Stomach (tissue), 4 donors: ENCODE measurements around the gene RXFP2.

Experiments
- CTCF ChIP-seq, 7 experiments: fragments of 450-650 bp in 4 of 7; fragments of 200-600 bp in 3 of 7; sonication (generic) in 3 of 7; IDR thresholded peaks; one replicate each; pipeline ENCODE4 v1.5.1; 2016 to 2019; ENCODE audit warnings: antibody characterized with exemption in 7 of 7, control low read depth in 2 of 7, mild to moderate bottlenecking in 1 of 7
- POLR2A ChIP-seq, 4 donors: fragments of 450-650 bp; IDR thresholded peaks; one replicate each; pipeline ENCODE4 v1.6.1; 2016; ENCODE audit warnings: antibody characterized with exemption in 4 of 4, control low read depth in 2 of 4, mild to moderate bottlenecking in 1 of 4, moderate library complexity in 1 of 4

GRCh38 chr13:31739226-31739625 lies at the start of gene RXFP2:
- TF ChIP-seq CTCF (IDR thresholded peaks at IDR 0.05), result no peak
- TF ChIP-seq POLR2A (IDR thresholded peaks at IDR 0.05), result no peak
